Naive B cell (primary cell): Measurements from ENCODE around the gene PRDX3. TPM values are rescaled to one million over a fixed set of nuclear protein-coding genes. Genes with fewer than 3 reads are reported as not detected.

ENCODE experiments used
- ATAC-seq, 2 donors: fragments of 150-1000 bp; cut with Tn5 transposase; 2 replicates each; pipeline ENCODE4 v1.10.0; 2021; ENCODE audit warnings: low read depth in 2 of 2, mild to moderate bottlenecking in 2 of 2, moderate library complexity in 2 of 2
- DNase-seq: peaks from one replicate; pipeline ENCODE4 v3.0.0; 2022
- H3K27ac Mint-ChIP-seq, 6 donors: one replicate each; pipeline ENCODE4 v1.8.0; 2020 to 2022; ENCODE audit warnings: mild to moderate bottlenecking in 6 of 6, mixed read lengths in 6 of 6, moderate library complexity in 5 of 6, inconsistent platforms in 2 of 6
- H3K27me3 Mint-ChIP-seq, 3 donors: one replicate each; pipeline ENCODE4 v1.8.0; 2021 to 2022; ENCODE audit warnings: mixed read lengths in 3 of 3, mild to moderate bottlenecking in 1 of 3
- H3K36me3 Mint-ChIP-seq, 2 donors: one replicate each; pipeline ENCODE4 v1.8.0; 2020 to 2022; ENCODE audit warnings: mixed read lengths in 2 of 2, inconsistent platforms in 1 of 2, mild to moderate bottlenecking in 1 of 2
- H3K4me1 Mint-ChIP-seq, 3 donors: one replicate each; pipeline ENCODE4 v1.8.0; 2020 to 2022; ENCODE audit warnings: mixed read lengths in 3 of 3, inconsistent platforms in 1 of 3, mild to moderate bottlenecking in 1 of 3, moderate library complexity in 1 of 3
- H3K4me3 Mint-ChIP-seq, 8 donors: one replicate each; pipeline ENCODE4 v1.8.0; 2020 to 2022; ENCODE audit warnings: mild to moderate bottlenecking in 8 of 8, mixed read lengths in 8 of 8, moderate library complexity in 8 of 8, inconsistent platforms in 2 of 8
- H3K9me3 Mint-ChIP-seq, 7 donors: one replicate each; pipeline ENCODE4 v1.8.0; 2020 to 2022; ENCODE audit warnings: mixed read lengths in 7 of 7, mild to moderate bottlenecking in 5 of 7, inconsistent platforms in 2 of 7, moderate library complexity in 1 of 7
- polyA plus RNA-seq, 6 donors: library from polyadenylated mRNA; unstranded; fragments of 300-500 nt; fragmentation: Illumina TruSeq; gene quantifications; one replicate each; pipeline ENCODE4 v1.2.3, GENCODE V29; 2021; ENCODE audit warnings: low read depth in 6 of 6

The PRDX3 gene
- polyA plus RNA-seq, result 10 to 100 TPM; 32.2 to 63.0 (median 54.7) TPM

DNA sequence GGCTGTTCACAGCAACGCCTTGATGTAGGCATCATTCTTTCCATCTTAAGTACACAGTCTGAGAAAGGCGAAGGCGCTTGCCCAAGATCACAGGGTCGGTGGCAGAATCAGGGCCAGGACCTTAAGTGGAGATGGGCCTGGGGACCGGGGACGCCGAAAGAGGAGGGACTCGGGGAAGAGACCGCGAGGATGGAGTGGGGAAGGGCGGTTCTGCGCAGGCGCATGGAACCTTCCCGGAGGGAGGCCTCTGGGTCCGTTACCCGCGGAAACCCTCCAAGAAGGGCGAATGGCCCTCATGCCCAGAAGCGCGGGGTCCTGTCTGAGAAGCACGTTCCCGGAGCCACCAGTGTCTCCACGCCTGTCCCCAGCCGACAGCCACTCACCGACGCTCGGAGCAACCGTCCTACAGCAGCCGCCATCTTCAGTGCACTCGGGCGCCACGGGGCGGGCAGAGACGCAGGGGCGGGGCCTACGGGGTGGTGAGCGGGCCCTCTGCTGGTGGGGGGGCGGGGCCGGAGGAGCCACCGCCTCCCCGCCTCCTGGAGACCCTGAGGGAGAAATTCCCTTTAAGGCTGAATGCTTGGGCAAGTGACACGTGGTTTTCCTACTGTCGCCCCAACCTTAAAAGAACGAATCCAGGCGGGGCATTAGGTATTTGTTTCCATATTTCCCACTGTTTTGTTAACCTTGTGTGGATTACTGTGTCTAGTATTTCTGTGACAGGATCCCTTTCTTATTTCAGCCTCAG, at the start of gene PRDX3:
TSS of gene PRDX3 (minus strand) at position 441 of the 748 bp plus-strand sequence. CDS start at position 419, 22 bp downstream.
- Mint-ChIP-seq H3K4me1 (peaks cover 11 to 32% (median 24%) of the 10 kb centered on the region in 3 donors), H3K27ac (peak within 1 kb of the TSS; percentile 89 to 97 (median 93)), H3K4me3 (peak within 1 kb of the TSS; percentile 91 to 99 (median 96)), H3K27me3 (no peaks in the 10 kb centered on the region), H3K9me3 (no peaks in the 10 kb centered on the region), H3K36me3 (peaks cover 0 to 8% of the 10 kb centered on the region in 2 donors)
- DNase-seq (peak; percentile 86), ATAC-seq (peak; percentile 98 to 99)

DNA sequence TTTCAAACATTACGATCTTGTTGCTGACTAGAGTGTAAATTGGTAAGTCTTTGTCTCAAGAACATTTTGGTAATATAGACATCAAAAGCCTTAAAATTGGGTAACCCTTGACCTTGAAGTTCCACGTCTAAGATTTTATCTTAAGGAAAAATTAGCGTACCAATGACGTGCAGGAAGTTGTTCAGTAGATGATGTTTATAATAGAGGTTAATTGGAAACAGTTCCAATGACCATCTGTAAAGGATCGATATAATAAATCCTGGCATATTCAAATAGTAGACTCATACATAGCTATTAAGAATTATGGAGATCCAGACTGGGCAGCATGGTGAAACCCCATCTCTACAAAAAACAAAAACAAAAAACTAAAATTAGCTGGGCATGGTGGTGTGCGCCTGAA, 49.2 kb upstream of the PRDX3 start:
- DNase-seq (no peak), ATAC-seq (no peak)
- no peaks in the 10 kb centered on the region for H3K27me3 Mint-ChIP-seq
- H3K27ac Mint-ChIP-seq, result peak overlapping the region in 2 of 6 donors; percentile 2 to 51
- H3K9me3 Mint-ChIP-seq, result peaks cover 0 to 7% (median 0%) of the 10 kb centered on the region in 7 donors
- no peak overlapping the region for H3K4me3 Mint-ChIP-seq
- peaks cover 37 to 55% (median 50%) of the 10 kb centered on the region in 3 donors for H3K4me1 Mint-ChIP-seq
- peaks cover 0 to 8% of the 10 kb centered on the region in 2 donors for H3K36me3 Mint-ChIP-seq

DNA sequence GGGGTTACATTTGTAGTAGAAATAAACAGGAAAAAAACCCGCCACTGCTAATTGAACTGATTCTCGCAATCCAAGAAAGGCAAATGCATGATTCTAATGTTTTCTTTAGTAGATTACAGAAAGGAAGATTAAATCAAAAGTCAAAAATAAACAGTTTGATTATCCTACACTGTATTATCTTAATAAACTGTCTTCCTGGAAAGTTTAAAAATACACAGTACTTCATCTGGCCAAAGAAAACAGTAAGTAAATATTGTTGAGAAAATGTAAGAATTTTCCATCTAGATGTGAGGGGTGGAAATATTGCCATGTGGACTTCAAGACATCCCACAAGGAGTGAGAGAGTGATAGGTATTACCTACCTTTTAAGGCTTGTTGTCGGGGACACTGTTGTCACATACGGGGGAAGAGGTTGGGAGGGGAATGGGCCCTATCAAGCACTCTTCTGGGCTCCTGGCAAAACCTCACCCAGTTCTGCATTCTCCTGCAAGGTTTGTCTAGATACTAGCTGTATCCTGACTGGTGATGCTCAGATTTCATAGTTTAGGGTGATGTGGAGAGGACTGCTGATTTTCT, 46.6 kb upstream of the PRDX3 start:
- ATAC-seq, result no peak
- peaks cover 0 to 1% (median 0%) of the 10 kb centered on the region in 7 donors for H3K9me3 Mint-ChIP-seq
- peaks cover 33 to 52% (median 50%) of the 10 kb centered on the region in 3 donors for H3K4me1 Mint-ChIP-seq
- H3K27ac Mint-ChIP-seq, result peak overlapping the region in 1 of 6 donors; percentile 60
- peaks cover 0 to 7% of the 10 kb centered on the region in 2 donors for H3K36me3 Mint-ChIP-seq
- no peaks in the 10 kb centered on the region for H3K27me3 Mint-ChIP-seq
- no peak overlapping the region for H3K4me3 Mint-ChIP-seq
- DNase-seq, result no peak

DNA sequence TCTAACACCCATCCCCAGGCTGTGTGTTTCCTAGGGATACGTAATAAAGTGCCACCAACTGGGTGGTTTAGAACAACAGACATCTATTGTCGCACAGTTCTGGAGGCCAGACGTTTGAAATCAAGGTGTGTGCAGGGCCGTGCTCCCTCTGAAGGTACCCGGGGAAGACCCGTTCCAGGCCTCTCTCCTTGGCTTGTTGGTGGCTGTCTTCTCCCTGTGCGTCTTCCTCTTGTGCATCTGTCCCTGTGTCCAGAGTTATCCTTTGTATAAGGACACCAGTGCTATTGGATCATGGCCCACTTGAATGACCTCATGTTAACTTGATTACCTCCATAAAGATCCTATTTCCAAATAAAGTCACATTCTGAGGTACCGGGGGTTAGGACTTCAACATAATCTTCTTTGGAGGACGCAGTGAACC, 44.4 kb upstream of the PRDX3 start:
- Mint-ChIP-seq H3K27ac (peak overlapping the region in 2 of 6 donors; percentile 32 to 72), H3K27me3 (no peaks in the 10 kb centered on the region), H3K9me3 (no peaks in the 10 kb centered on the region), H3K4me1 (peaks cover 19 to 44% (median 39%) of the 10 kb centered on the region in 3 donors), H3K36me3 (no peaks in the 10 kb centered on the region), H3K4me3 (no peak overlapping the region)
- DNase-seq (no peak), ATAC-seq (no peak)

DNA sequence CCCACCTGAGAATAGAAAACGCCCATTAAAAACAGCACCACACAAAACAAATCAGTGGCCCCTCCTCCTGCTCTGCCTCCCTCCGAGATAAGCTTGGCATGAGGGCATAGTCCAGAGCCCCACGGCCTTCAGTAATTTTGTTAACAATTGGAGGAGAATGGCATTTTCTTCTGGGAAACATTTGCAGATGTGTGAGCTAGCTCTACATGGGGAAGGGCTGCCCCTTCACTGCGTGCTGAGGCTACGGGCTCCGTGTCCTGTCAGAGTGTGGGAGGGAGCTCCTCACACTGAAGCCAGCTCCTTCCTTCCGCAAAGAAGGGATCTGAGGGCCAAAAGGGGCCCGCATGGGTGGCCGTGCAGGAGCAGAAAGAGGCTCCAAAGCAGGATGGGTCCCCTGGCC, 43.9 kb upstream of the PRDX3 start:
- Mint-ChIP-seq H3K9me3 (no peaks in the 10 kb centered on the region), H3K36me3 (no peaks in the 10 kb centered on the region), H3K4me3 (peak overlapping the region in 2 of 8 donors; percentile 15 to 33), H3K4me1 (peaks cover 23 to 47% (median 43%) of the 10 kb centered on the region in 3 donors), H3K27ac (peak overlapping the region in 3 of 6 donors; percentile 64 to 83 (median 72)), H3K27me3 (no peaks in the 10 kb centered on the region)
- ATAC-seq, result no peak
- DNase-seq, result no peak

DNA sequence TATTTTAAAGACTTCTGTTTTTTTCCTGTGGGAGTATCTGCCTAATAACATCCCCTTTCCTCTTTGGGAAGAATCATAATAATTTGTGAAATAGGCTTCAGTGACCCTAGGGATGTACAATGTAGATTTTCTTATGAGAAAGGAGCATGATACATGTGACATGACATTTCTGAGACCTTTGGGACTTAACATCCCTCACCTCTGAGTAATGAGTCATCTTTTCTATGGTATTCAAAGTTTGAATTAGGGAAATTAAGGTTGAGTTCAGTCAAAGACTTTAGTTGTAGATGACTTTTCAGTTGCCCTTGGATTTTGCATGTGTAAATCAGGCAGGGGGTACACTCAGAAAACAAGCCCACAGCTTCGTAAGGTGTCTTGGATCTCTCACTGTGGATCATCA, 43.1 kb upstream of the PRDX3 start:
- Mint-ChIP-seq H3K9me3 (no peaks in the 10 kb centered on the region), H3K4me1 (peaks cover 30 to 48% (median 47%) of the 10 kb centered on the region in 3 donors), H3K27ac (peak overlapping the region in 3 of 6 donors; percentile 59 to 74 (median 72)), H3K36me3 (no peaks in the 10 kb centered on the region), H3K4me3 (peak overlapping the region in 1 of 8 donors; percentile 10), H3K27me3 (no peaks in the 10 kb centered on the region)
- ATAC-seq (no peak), DNase-seq (no peak)

DNA sequence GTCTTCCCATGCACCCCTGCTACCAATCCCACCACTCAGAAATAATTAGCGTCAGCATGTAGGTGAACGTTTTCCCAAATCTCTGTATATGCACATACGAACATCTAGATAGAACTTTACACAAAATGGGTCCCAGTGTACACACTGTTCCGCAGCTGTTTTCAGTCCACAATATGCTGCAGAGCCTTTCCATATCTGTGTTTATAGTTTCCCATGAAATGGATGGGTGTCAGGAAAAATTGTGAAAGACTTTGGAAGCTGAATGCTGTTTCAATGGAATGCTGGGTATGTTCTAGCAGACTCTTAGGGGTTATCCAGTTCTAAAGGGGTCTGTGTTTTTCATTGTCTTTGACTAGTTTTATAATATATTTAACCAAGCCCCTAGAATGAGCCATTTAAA, 42.6 kb upstream of the PRDX3 start:
- H3K36me3 Mint-ChIP-seq, result no peaks in the 10 kb centered on the region
- H3K27me3 Mint-ChIP-seq, result no peaks in the 10 kb centered on the region
- H3K4me1 Mint-ChIP-seq, result peaks cover 30 to 48% (median 48%) of the 10 kb centered on the region in 3 donors
- ATAC-seq (no peak), DNase-seq (no peak)
- H3K9me3 Mint-ChIP-seq, result no peaks in the 10 kb centered on the region
- no peak overlapping the region for H3K27ac Mint-ChIP-seq
- H3K4me3 Mint-ChIP-seq, result no peak overlapping the region

DNA sequence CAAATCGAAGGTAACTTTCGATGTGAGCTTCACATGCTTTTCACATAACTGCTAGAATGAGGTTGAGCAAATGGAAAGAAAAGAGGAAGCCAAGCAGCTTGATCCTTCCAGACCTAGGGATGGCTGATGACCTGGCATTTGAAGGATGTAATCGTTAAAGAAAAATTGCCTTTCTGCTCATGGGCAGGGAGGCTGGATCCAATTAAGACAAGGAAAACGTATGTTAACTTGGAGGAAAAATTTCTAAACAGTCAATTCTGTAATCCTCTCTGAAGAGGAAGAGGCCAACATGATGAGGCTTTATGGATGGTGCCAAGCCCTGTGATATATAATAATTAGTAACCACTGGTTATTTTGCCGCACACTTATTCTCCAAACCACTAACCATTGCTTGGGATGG, 41.3 kb upstream of the PRDX3 start:
- no peaks in the 10 kb centered on the region for H3K9me3 Mint-ChIP-seq
- no peaks in the 10 kb centered on the region for H3K36me3 Mint-ChIP-seq
- no peak overlapping the region for H3K4me3 Mint-ChIP-seq
- DNase-seq (no peak), ATAC-seq (no peak)
- H3K27me3 Mint-ChIP-seq, result no peaks in the 10 kb centered on the region
- peak overlapping the region in 1 of 6 donors; percentile 71 for H3K27ac Mint-ChIP-seq
- peaks cover 37 to 56% (median 44%) of the 10 kb centered on the region in 3 donors for H3K4me1 Mint-ChIP-seq

DNA sequence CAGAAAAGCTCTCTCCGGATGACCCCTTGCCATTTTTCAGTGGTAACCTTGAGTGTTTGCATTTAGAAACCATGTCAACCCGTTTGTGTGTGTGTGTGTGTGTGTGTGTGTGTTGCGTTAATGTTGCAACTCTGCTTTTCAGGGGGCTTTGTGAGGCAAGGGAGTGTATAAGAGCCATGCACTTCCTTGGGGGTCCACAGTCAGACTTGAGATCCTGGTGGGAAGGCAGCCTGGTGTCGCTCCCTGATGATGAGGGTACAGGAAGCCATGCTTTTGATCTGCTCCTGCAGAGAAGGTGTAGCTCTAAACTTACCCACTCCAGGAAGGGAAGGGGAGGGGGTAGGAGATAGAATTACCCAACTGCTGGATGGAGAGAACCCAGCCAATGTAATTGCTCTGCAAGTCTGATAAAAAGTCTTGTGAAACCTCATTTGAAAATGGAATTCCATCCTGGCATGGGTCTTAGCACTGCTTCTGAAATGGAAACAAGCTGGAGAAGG, 39.4 kb upstream of the PRDX3 start:
- Mint-ChIP-seq H3K9me3 (no peaks in the 10 kb centered on the region), H3K36me3 (no peaks in the 10 kb centered on the region), H3K4me3 (no peak overlapping the region), H3K4me1 (peaks cover 41 to 63% (median 52%) of the 10 kb centered on the region in 3 donors), H3K27ac (peak overlapping the region in 2 of 6 donors; percentile 30 to 41), H3K27me3 (no peaks in the 10 kb centered on the region)
- DNase-seq (no peak), ATAC-seq (no peak)

DNA sequence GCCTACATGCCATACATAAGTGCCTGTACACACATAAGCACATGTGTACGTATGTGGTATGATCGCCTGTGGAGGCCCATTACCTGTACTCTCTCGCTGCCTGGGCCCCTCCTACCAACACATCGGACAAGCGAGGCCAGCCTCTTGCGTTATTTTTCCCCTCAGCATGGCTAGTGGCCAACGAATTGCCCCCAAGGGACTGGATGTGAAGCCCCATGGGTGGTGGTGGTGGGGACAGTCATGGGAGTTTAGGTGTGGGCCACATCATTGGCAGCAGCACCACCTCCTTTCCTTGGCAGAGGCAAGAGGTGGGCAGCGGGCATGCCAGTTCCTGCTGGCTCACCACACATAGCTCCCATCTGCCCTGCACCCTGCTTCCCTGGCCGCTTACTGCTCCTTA, 38.8 kb upstream of the PRDX3 start:
- ATAC-seq (no peak), DNase-seq (no peak)
- Mint-ChIP-seq H3K27ac (peak overlapping the region in 2 of 6 donors; percentile 20 to 27), H3K9me3 (no peaks in the 10 kb centered on the region), H3K27me3 (no peaks in the 10 kb centered on the region), H3K4me3 (no peak overlapping the region), H3K36me3 (no peaks in the 10 kb centered on the region), H3K4me1 (peaks cover 42 to 66% (median 52%) of the 10 kb centered on the region in 3 donors)

DNA sequence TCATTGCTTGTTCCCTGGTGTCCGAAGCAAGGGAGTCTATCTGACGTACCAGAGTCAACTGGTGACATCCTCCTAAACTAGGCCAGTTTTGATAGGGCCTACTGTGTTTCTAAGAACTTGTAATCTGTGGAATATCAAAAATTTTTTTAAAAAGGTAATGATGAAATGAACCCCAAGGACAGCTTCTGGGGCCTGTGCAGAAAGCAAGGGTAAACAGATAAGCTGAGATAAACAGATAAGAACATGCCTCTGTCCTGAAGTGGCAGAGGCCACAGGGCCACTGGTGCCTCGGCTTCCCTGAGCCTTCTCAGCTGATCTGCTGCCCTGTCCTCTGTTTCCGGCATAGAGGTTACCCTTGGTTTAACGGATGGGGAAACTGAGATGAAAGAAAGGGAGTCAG, 37.5 kb upstream of the PRDX3 start:
- ATAC-seq, result no peak
- H3K4me3 Mint-ChIP-seq, result no peak overlapping the region
- H3K27me3 Mint-ChIP-seq, result no peaks in the 10 kb centered on the region
- H3K4me1 Mint-ChIP-seq, result peaks cover 37 to 66% (median 44%) of the 10 kb centered on the region in 3 donors
- no peak for DNase-seq
- no peaks in the 10 kb centered on the region for H3K9me3 Mint-ChIP-seq
- peak overlapping the region in 3 of 6 donors; percentile 24 to 71 (median 58) for H3K27ac Mint-ChIP-seq
- H3K36me3 Mint-ChIP-seq, result no peaks in the 10 kb centered on the region

DNA sequence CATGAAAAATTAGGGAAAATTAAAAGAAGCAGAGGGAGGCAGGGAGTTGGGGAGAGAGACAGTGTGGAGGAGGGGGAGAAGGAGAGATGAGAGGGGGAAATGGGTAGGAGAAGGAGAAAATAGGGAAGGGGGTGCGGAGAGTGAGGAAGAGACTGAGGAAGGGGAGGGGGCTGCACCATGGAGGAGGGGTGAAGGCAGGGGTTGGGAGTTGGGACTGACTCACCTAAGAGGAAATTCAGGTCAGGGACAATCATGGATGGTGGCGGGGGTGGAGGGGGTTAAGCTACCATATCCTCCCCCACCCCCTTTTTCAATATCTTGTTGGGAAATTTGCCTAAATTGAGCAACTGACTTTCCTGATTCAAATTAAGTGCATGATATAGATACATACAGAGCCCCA, 36.8 kb upstream of the PRDX3 start:
- no peak for ATAC-seq
- no peaks in the 10 kb centered on the region for H3K36me3 Mint-ChIP-seq
- H3K27me3 Mint-ChIP-seq, result no peaks in the 10 kb centered on the region
- peak overlapping the region in 1 of 6 donors; percentile 71 for H3K27ac Mint-ChIP-seq
- peaks cover 34 to 64% (median 36%) of the 10 kb centered on the region in 3 donors for H3K4me1 Mint-ChIP-seq
- DNase-seq, result no peak
- no peaks in the 10 kb centered on the region for H3K9me3 Mint-ChIP-seq
- peak overlapping the region in 1 of 8 donors; percentile 10 for H3K4me3 Mint-ChIP-seq

DNA sequence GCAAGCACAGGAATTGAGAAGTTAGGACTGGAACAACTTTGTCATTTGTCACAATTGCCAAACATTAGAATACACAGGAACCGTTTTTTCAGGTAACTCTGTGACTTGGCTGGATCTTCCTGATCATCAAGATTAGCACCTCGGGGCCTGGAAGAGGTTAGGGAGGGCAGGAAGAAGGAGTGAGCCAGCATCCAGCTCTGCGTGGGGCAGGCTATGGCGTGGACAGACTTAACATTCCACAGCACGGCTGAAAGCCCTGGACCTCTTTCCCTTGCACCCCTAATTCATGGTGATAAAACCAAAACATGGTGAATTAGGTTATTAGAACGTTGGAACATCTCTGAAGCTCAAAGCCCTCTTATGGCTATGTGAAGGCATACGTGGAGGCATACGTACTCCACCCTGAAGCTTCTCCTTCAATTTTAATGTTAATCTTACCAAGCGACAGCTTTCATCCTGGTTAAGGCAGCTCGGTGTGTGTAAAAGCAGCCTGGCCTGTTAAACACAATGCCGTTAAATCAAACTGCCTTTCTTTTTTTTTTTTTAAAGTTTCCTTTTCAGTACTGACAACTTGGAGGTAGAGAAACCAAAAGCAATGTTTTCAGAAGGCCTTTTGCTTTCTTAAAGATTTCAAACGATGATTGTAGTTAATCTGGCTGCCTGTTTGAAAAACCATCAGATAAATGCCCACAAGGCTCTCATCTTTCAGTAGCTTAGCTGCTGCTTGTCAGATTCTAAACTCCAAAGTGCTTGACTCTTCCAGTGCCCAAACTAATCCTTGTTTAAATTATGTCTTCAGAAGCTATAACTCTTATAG, 33.2 kb upstream of the PRDX3 start:
- ATAC-seq, result no peak
- H3K4me3 Mint-ChIP-seq, result peak overlapping the region in 7 of 8 donors; percentile 15 to 66 (median 63)
- H3K27me3 Mint-ChIP-seq, result no peaks in the 10 kb centered on the region
- peaks cover 42 to 66% (median 48%) of the 10 kb centered on the region in 3 donors for H3K4me1 Mint-ChIP-seq
- H3K27ac Mint-ChIP-seq, result peak overlapping the region; percentile 4 to 95 (median 71)
- no peaks in the 10 kb centered on the region for H3K9me3 Mint-ChIP-seq
- DNase-seq, result no peak
- H3K36me3 Mint-ChIP-seq, result no peaks in the 10 kb centered on the region
